Osteoblast (primary cell): Measurements from ENCODE around the gene SLIT3. TPM values are rescaled to one million over a fixed set of nuclear protein-coding genes. Genes with fewer than 3 reads are reported as not detected.

ENCODE experiments used
- DNase-seq: peaks from one replicate; pipeline ENCODE4 v3.0.0; 2011; ENCODE audit warnings: low spot score, mixed read lengths; ENCODE audit not compliant: insufficient read length; ENCODE audit errors: missing footprints
- H2AFZ ChIP-seq: 2 replicates; pipeline ENCODE4 v1.6.0; 2011; ENCODE audit warnings: mild to moderate bottlenecking, low read length
- H3K27ac ChIP-seq: 2 replicates; pipeline ENCODE4 v1.5.1; 2011; ENCODE audit warnings: mild to moderate bottlenecking, low read depth, low read length, moderate library complexity
- H3K27me3 ChIP-seq: 2 replicates; pipeline ENCODE4 v1.6.0; 2012; ENCODE audit warnings: mild to moderate bottlenecking, control low read depth, inconsistent platforms, low read length, moderate library complexity; ENCODE audit not compliant: insufficient read depth
- H3K36me3 ChIP-seq: 2 replicates; pipeline ENCODE4 v1.5.1; 2011; ENCODE audit warnings: mild to moderate bottlenecking, low read length, control low read depth, moderate library complexity; ENCODE audit not compliant: insufficient read depth
- H3K4me1 ChIP-seq: 2 replicates; pipeline ENCODE4 v1.5.1; 2011; ENCODE audit warnings: mild to moderate bottlenecking, low read length, control low read depth, moderate library complexity; ENCODE audit not compliant: insufficient read depth
- H3K4me2 ChIP-seq: 2 replicates; pipeline ENCODE4 v1.6.0; 2011; ENCODE audit warnings: mild to moderate bottlenecking, low read length; ENCODE audit not compliant: insufficient read depth
- H3K4me3 ChIP-seq: fragments of 200-600 bp; sonication (generic); 3 replicates; pipeline ENCODE4 v1.5.1; 2012; ENCODE audit warnings: mild to moderate bottlenecking, low read length, inconsistent platforms; ENCODE audit not compliant: insufficient read depth
- H3K79me2 ChIP-seq: 2 replicates; pipeline ENCODE4 v1.6.0; 2012; ENCODE audit warnings: mild to moderate bottlenecking, low read length, control low read depth, inconsistent platforms; ENCODE audit not compliant: insufficient read depth
- H3K9me3 ChIP-seq: 2 replicates; pipeline ENCODE4 v1.5.1; 2011; ENCODE audit warnings: low read depth, low read length, control low read depth
- H4K20me1 ChIP-seq: 2 replicates; pipeline ENCODE4 v1.6.0; 2012; ENCODE audit warnings: mild to moderate bottlenecking, low read length, control low read depth; ENCODE audit not compliant: insufficient read depth
- CTCF ChIP-seq: IDR thresholded peaks from 2 replicates; pipeline ENCODE4 v1.5.1; 2011; ENCODE audit warnings: mild to moderate bottlenecking, low read depth, low read length, moderate library complexity; ENCODE audit errors: extremely low read depth
- total RNA-seq: library from RNA; depleted of rRNA; stranded (reverse); fragments of >200 nt; gene quantifications from 2 replicates; pipeline ENCODE4 v1.2.3, GENCODE V29; 2012

SLIT3 gene
- total RNA-seq, 1 donor: 37.6 TPM

DNA sequence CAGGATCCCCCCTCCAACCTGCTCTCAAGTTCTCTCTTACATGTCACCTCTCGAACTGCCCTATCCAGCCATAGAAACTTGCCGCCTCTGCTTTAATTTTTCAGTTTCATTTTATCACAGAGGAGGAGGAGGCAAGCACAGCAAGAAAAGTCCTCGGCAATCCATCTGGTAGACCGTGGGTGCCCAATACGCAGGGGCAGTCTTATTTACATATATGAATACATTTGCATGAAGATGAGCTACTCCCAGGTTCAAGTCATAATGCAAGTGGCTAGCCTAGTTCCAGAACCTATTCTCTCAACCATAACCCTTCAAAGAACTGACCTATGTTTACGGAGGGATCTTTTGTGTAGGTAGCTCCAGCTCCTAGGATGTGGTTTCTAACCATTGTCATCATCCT is 498.6 kb downstream of the SLIT3 start:
- no peaks in the 10 kb centered on the region for H3K79me2 ChIP-seq

DNA sequence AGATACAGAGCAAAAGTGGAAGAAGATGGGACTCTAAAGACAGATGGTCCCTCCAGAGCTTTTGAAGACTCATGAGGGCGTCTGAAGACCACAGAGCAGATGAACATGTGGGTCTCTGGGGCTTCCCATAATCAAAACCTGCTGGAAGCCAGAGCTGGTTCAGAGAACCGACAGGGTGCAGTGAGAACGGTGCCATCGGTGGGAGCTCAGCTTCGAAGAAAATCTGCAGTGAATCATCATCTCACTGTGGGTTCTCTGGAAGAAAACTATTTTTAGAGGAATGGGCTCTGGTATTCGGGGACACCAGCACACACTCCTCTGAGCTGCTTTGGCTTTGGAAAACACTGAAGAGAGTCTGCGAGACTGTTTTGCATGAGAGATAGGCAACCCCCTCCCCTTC is 499.4 kb downstream of the SLIT3 start:
- Histone ChIP-seq H4K20me1 (no peaks in the 10 kb centered on the region), H2AFZ (no peak overlapping the region), H3K4me2 (no peak overlapping the region), H3K79me2 (no peaks in the 10 kb centered on the region), H3K4me3 (no peak overlapping the region), H3K4me1 (no peaks in the 10 kb centered on the region), H3K9me3 (no peaks in the 10 kb centered on the region), H3K27me3 (no peaks in the 10 kb centered on the region), H3K36me3 (no peaks in the 10 kb centered on the region), H3K27ac (no peak overlapping the region)
- DNase-seq: no peak
- TF ChIP-seq CTCF: no peak

More for the DNA sequence above, 498.6 kb downstream of the SLIT3 start:
- no peak for TF ChIP-seq CTCF
- H3K4me1 ChIP-seq: no peaks in the 10 kb centered on the region
- no peak overlapping the region for H3K4me3 ChIP-seq
- no peaks in the 10 kb centered on the region for H3K9me3 ChIP-seq
- no peaks in the 10 kb centered on the region for H3K36me3 ChIP-seq
- no peak for DNase-seq
- H3K27ac ChIP-seq: no peak overlapping the region
- H2AFZ ChIP-seq: no peak overlapping the region
- no peak overlapping the region for H3K4me2 ChIP-seq
- H3K27me3 ChIP-seq: no peaks in the 10 kb centered on the region
- no peaks in the 10 kb centered on the region for H4K20me1 ChIP-seq

- TF ChIP-seq CTCF: no peak
- Histone ChIP-seq H3K4me1 (no peaks in the 10 kb centered on the region), H4K20me1 (no peaks in the 10 kb centered on the region), H3K36me3 (no peaks in the 10 kb centered on the region), H3K4me2 (no peak overlapping the region), H3K27me3 (no peaks in the 10 kb centered on the region), H3K9me3 (no peaks in the 10 kb centered on the region), H3K4me3 (no peak overlapping the region), H2AFZ (no peak overlapping the region), H3K79me2 (no peaks in the 10 kb centered on the region), H3K27ac (no peak overlapping the region)
- DNase-seq: no peak
Observed at GRCh38 chr5:168800701-168801100, 500.2 kb downstream of the SLIT3 start.

DNA sequence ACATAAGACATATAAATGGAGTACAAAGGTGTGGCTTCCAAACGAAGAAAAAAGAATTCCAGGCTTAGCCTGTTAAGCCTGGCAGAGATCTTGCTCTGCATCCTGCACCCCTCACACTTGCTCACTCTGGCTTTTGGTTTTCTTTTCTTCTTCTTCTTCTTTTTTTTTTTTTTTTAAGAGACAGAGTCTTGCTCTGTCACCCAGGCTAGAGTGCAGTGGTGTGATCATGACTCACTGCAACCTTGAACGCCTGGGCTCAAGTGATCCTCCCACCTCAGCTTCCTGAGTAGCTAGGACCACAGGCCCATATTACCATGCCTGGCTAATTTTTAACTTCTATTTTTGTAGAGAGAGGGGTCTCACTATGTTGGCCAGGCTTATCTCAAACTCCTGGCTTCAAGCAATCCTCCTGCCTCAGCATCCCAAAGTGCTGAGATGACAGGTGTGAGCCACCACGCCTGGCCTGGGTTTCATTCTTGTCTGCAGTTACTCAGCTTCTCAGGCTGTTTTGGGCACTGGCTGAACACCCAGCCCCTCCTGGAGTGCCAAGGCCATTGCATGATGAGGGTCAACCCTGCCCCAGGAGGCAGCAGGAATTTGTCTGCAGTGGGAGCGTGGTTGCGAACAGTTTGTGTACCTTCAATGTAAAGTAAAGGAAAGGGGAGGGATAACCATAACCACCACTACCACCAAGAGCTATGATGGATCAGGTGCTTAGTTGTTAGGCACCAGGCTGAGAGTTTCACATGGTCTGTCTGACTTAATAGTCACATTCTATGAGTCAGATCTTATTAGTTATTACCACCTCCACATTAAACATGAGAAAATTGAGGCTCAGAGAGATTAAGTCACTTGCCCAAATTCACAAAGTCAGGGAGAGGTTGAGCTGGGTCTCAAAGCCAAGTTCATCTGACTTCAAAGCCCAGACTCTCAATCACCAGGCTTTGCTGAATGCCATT is 502.6 kb downstream of the SLIT3 start:
- no peak for DNase-seq
- Histone ChIP-seq H3K36me3 (no peaks in the 10 kb centered on the region), H4K20me1 (no peaks in the 10 kb centered on the region), H3K4me1 (peaks cover 15% of the 10 kb centered on the region), H3K27ac (no peak overlapping the region), H3K79me2 (no peaks in the 10 kb centered on the region), H3K4me2 (no peak overlapping the region), H3K27me3 (no peaks in the 10 kb centered on the region), H3K9me3 (no peaks in the 10 kb centered on the region), H2AFZ (no peak overlapping the region), H3K4me3 (no peak overlapping the region)
- no peak for TF ChIP-seq CTCF
